Endothelial cell of hepatic sinusoid (primary cell): ENCODE measurements around the gene LGALS7.

Experiments used
- in situ Hi-C: cut with HindIII; loops from 2 replicates; pipeline ENCODE4 v1.10.0; 2017; ENCODE audit warnings: low sequenced_read_pairs

Gene LGALS7

GRCh38 chr19:38728752-38729541 lies 44.4 kb downstream of the LGALS7 start:
- in situ Hi-C loops = no loop called here

- in situ Hi-C loops = no loop called here
These were observed 45.3 kb downstream of the LGALS7 start for GRCh38 chr19:38727868-38728660.

GRCh38 chr19:38727306-38727867 lies 45.9 kb downstream of the LGALS7 start:
- in situ Hi-C loops = no loop called here

GRCh38 chr19:38726761-38727301 lies 46.5 kb downstream of the LGALS7 start:
- in situ Hi-C loops = no loop called here

DNA sequence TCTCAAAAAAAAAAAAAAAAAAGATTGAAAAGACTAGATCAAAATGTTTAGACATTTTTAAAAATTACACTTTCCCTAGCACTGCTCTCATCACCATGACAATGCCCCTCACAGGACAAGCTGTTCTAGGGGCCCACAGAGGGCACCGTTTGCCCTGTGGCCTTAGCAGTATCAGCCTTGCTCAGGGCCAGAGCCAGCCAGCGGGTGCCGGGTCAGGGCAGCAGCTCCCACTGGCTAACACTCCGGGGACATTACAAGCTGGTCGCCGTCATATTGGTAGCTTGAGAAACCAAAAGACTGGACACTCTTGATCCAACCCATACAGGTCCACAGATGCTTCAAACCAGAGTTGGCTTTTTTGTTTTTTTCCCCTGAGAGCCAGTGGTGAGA lies 47.0 kb downstream of the LGALS7 start:
- in situ Hi-C loops = no loop called here

DNA sequence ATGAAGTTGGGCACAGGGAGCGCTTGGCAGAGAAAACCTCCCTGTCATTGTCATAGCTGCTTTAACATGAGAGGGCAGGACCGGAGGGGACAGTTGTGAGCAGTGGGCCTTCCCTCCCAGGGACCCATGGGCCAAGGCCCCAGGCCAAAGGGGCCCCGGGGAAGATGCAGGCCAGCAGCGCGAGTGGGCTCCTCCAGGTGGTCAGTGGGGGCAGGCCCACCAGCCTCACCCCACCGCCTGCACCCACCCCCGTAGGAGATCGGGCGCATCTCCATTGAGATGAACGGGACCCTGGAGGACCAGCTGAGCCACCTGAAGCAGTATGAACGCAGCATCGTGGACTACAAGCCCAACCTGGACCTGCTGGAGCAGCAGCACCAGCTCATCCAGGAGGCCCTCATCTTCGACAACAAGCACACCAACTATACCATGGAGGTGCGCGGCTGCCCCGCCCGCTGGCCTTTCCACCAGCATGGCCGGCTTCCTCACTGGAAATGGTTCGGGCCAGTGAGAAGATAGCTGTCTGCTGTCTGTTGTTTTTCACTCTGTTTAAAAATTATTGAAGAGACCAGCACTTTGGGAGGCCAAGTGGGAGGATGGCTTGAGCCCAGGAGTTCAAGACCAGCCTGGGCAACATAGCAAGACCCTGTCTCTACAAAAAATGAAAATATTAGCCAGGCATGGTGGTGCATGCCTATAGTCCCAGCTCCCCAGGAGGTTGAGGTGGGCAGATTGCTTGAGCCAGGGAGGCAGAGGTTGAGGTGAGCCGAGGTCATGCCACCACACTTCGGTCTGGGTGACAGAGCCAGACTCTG lies 47.6 kb downstream of the LGALS7 start:
- in situ Hi-C loops = no loop called here

DNA sequence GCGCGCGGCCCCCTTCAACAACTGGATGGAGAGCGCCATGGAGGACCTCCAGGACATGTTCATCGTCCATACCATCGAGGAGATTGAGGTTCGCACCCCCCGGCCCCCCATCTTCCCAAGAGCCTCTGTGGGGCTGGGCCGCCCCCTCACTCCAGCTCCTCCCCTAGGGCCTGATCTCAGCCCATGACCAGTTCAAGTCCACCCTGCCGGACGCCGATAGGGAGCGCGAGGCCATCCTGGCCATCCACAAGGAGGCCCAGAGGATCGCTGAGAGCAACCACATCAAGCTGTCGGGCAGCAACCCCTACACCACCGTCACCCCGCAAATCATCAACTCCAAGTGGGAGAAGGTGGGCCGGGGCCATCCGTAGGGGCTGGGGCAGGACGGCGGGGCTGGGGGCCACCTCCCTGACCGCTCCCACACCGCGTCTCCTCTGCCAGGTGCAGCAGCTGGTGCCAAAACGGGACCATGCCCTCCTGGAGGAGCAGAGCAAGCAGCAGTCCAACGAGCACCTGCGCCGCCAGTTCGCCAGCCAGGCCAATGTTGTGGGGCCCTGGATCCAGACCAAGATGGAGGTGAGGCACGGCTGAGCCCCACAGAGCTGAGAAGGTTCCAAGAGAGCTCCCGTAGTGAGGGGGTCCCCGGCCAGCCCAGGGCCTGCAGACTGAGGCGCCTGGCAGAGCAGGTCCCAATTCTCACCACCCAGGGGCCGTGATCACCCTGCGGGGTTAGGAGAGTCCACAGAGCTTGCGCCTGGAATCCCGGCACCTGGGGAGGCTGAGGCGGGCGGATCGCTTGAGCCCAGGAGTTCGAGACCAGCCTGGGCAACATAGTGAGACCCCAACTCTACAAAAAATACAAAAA lies 49.1 kb downstream of the LGALS7 start:
- in situ Hi-C loops = no loop called here

DNA sequence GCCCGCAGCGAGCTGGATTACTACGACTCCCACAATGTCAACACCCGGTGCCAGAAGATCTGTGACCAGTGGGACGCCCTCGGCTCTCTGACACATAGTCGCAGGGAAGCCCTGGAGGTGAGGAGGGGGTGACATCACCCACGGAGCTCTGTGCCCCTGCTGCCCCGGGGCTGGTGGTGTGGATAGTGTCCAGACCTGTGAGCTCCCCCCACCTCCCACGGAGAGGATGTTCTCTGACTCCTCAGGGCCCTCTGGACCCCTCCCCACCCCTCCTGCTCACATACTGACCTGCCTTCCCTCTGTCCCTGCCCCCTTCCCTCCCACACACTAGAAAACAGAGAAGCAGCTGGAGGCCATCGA lies 49.7 kb downstream of the LGALS7 start:
- in situ Hi-C loops = no loop called here

DNA sequence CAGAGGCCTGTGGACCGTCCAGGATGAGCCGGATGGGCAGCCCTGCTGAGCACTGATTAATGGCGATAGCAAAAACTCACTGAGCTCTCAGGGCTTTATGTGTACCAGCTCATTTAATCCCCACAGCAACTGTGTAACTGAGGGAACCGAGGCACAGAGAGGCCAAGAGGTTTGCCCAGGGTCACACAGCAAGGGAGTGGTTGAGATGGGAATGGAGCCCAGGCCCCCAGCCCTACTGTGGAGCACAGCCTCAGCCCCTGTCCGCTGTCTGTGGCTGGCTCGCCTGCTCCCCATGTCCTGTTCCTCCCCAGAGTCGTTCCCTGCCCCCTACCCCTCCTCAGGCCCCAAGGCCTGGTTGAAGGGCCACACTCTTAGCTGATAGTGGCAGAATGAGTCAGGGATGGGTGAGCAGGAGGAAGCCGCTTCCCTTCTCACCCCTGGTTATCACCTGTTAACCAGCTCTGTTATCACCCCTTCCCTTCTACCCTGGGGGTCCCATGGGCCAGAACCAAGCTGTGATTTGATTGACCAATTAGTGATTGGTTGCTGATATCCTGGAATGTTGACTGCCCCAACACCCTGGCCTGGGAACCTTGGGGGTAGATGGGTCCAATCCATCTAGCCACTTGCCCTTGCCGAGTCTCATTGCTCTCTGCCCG lies 50.2 kb downstream of the LGALS7 start:
- in situ Hi-C loops = no loop called here

DNA sequence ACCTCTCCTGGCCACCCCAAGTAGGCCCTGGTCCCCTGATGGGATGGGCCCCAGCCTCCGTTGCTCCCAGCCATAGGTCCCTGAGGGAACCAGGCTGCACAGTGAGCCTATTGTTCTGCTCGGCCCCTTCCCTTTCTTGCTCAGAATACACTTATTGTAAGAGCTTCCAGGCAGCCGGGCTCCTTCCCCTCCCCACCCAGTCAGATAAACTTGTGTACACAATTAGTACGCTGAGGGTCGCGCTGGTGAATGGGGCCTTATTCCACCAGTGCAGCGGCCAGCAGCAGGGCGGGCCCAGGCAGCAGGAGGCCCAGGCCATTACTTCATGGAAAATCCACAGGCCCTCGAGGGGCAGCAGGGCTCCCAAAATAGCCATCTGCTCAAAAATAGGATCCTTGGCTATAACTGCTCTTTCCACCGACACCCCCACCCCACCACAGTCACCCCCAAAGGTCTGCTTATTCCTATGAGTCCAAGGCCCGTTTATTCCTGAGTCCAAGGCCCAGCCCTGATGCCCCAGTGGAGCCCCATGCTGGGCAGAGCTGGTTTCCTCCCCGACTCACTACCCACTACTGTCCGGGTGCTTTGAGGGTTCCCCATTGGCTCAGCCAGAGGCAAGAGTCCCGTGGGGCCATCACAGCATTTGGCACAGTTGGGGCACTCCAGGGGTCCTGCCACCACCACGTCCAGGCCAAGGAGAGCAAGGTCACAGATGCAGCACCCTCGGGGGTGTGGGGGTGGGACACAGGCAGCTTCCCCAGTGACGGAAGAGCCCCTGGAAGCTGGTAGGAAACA lies 51.1 kb downstream of the LGALS7 start:
- in situ Hi-C loops = no loop called here

- in situ Hi-C loops = no loop called here
These were observed 51.8 kb downstream of the LGALS7 start for GRCh38 chr19:38721496-38721895.
